ENCODE measurements around the gene ANAPC2.

ANAPC2 gene

GRCh38 chr9:137215196-137215986 lies 27.0 kb upstream of the ANAPC2 start:
- TF ChIP-seq CTCF (IDR thresholded peaks at IDR 0.05) (no peak), ZFX (IDR thresholded peaks at IDR 0.05; ENCODE audit: borderline replicate concordance) (no peak)
- no peak overlapping the region for H3K27ac ChIP-seq

GRCh38 chr9:137214620-137215019 lies 26.3 kb upstream of the ANAPC2 start:
- no peak overlapping the region for H3K27ac ChIP-seq

GRCh38 chr9:137213160-137214060 lies 25.1 kb upstream of the ANAPC2 start:
- H3K27ac ChIP-seq = no peak overlapping the region
- peak; percentile 38 for TF ChIP-seq CTCF (IDR thresholded peaks at IDR 0.05)
- no peak for TF ChIP-seq ZFX (IDR thresholded peaks at IDR 0.05; ENCODE audit: borderline replicate concordance)

More at GRCh38 chr9:137214620-137215019, 26.3 kb upstream of the ANAPC2 start:
- TF ChIP-seq ZFX (IDR thresholded peaks at IDR 0.05; ENCODE audit: borderline replicate concordance) = no peak

- H3K27ac ChIP-seq = no peak overlapping the region
Observed at GRCh38 chr9:137212520-137212919, 24.2 kb upstream of the ANAPC2 start.

GRCh38 chr9:137211532-137211931 lies 23.2 kb upstream of the ANAPC2 start:
- no peak overlapping the region for H3K27ac ChIP-seq
- TF ChIP-seq CTCF (IDR thresholded peaks at IDR 0.05) (no peak), ZFX (IDR thresholded peaks at IDR 0.05; ENCODE audit: borderline replicate concordance) (no peak)

More at GRCh38 chr9:137212520-137212919, 24.2 kb upstream of the ANAPC2 start:
- TF ChIP-seq ZFX (IDR thresholded peaks at IDR 0.05; ENCODE audit: borderline replicate concordance) = no peak
- no peak for TF ChIP-seq CTCF (IDR thresholded peaks at IDR 0.05)

- TF ChIP-seq ZFX (IDR thresholded peaks at IDR 0.05; ENCODE audit: borderline replicate concordance) (no peak), CTCF (IDR thresholded peaks at IDR 0.05) (no peak)
- H3K27ac ChIP-seq = peak overlapping the region; percentile 72; the same call in 1 of the 2 replicates
Observed at GRCh38 chr9:137206602-137207001, 18.2 kb upstream of the ANAPC2 start.

GRCh38 chr9:137205126-137206069 lies 17.0 kb upstream of the ANAPC2 start, which contains the start of the genes NDOR1 and TMEM203:
Gene NDOR1 (plus strand): TSS chr9:137205700. CDS start chr9:137205778, 78 bp downstream.
Gene TMEM203 (minus strand): TSS chr9:137205648. CDS start chr9:137205414, 234 bp downstream.
- TF ChIP-seq CTCF (IDR thresholded peaks at IDR 0.05) (no peak), ZFX (IDR thresholded peaks at IDR 0.05; ENCODE audit: borderline replicate concordance) (no peak)
- H3K27ac ChIP-seq = peak within 1 kb of the TSS; percentile 72

All from 22Rv1 (cell line).